ENCODE results near the gene TAS2R39.
"Not testable (repeated sequence)": the region's sequence is repeated elsewhere in the genome, so short reads cannot be mapped to it uniquely, and the experiment has no call there.

The TAS2R39 gene

DNA sequence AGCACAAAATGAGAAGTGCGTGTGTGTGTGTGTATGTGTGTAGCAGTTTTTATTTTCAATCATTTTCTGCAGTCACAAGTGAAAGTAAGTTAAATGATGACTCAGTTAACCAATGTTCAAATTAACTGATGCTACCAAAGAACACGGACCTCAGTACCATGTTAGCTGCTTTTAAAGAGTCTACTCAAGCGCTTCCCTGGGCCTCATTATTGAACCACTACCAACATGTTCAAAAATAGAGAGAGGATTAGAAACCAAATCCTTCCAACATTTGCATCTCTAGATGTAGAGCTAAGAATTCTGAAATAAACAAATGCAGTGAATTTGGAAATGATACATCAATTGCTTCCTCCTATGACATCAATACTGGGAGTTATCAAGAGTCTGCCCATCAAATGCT is at the start of gene TAS2R39:
Gene TAS2R39 (plus strand): TSS at position 396 of the 400 bp plus-strand sequence. CDS start 0 bp downstream, at position 396.
- DNase-seq (ENCODE audit: low spot score), result no peak

DNA sequence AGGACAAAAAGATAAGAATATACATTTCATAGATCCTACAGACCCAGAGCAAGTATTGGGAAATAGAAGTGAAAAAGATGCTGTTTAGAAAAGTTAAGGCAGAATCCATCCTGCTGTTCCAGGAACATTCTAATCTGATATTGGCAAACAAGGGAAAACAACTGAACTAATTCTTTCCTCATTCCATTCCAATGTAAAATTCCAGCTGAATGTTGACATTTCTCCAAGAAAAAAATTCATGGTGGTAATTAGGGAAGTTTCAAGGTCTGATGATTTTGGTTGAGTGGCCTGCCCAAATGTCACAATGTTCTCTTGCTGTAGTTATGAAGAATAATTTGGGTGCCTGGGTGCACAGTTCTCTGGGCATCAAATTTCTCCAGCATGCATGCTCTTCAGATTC is 36.1 kb upstream of the TAS2R39 start:
- no peak for DNase-seq (ENCODE audit: low spot score)

DNA sequence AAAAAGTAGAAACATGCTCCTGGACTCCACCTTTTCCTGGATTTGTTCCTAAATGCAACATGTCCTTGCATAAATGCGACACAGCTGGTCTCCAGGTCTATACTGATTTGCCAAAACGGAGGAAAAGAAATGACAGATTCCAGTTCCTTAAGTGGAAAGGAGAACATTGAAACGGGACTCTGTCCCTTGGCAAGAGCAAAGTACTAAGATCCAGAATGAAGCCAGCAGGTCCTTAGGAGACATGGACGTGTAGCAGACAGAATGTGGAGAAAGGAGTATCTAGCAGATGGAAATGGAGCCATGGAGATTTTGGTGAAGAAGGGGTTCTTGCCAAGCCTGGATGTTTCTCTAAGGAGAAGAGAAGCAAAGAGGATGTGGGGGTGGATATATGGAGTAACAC is 35.2 kb upstream of the TAS2R39 start:
- DNase-seq (ENCODE audit: low spot score), result no peak

DNA sequence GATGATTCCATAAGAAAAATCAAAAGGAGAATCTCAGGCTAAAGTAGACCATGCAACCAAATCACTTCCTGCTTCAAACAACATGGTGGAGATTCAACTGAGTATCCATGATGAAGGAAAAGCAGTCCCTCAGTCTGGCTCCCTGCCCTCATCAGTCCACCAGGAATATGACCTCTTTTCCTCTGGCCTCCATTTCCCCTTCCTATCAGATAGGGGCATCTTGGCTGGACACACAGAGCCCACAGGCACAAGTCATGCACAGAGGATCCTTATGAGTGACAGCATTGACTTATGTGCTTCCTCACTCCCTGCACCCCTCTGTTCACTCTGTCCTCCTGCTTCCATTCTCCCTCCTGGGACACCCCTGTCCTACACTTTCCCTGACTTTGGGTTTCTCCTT is 34.6 kb upstream of the TAS2R39 start:
- DNase-seq (ENCODE audit: low spot score), result no peak

DNA sequence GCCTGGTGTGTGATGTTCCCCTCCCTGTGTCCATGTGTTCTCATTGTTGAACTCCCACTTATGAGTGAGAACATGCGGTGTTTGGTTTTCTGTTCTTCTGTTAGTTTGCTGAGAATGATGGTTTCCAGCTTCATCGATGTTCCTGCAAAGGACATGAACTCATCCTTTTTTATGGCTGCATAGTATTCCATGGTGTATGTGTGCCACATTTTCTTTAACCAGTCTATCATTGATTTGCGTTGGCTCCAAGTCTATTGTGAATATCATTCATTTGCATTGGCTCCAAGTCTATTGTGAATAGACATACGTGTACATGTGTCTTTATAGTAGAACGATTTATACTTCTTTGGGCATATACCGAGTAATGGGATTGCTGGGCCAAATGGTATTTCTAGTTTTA is 32.5 kb upstream of the TAS2R39 start:
- not testable (repeated sequence) for DNase-seq (ENCODE audit: low spot score)

DNA sequence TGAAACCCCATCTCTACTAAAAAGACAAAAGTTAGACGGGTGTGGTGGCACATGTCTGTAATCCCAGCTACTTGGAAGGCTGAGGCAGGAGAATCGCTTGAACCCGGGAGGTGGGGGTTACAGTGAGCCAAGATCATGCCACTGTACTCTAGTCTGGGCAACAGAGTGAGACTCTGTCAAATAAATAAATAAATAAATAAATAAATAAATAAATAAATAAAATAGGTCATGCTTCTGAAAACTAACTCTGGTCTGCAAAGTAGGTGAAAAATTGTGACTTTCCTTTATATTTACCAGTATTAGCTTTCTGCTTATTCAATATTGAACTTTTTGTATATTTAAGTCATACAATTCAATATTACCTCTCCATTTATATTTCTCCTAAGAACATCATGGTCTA is 24.6 kb upstream of the TAS2R39 start:
- DNase-seq (ENCODE audit: low spot score), result not testable (repeated sequence)

DNA sequence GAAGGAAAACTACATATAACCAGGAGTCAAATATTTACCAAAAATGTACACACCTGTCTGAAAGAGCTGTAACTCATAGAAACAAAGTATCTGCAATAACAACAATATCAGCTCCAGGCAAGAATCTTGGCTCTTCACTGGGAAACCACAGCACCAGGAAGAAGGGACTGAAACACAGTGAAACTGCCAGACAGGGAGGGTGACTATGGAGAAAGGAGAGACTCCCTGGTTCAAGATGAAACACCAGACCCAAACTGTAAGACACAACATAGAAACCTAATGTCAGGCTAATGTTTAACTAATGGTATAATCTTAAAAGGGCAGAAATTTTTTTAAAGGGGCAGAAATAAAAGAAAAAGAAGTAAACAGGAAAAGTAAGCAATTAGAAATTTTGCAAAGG is 11.5 kb upstream of the TAS2R39 start:
- no peak for DNase-seq (ENCODE audit: low spot score)

DNA sequence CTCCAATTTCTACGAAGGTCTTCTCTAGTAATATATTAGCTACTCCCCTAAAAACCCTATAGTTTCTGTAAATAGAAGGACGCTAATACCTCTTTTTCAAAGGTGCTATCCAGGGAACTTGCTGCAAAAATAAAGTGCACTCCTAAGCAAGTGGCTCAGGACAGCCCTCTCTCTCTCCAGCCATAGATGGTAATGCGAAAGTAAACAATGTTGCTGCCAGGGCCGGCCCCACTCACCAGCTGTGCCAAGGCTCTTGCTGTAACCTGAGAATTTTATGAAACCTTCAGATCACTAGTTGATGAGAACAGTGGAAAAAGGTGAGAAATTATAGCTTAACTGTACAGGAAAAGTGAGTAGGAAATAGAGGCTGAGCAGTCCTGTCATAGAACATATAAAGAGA is 10.9 kb upstream of the TAS2R39 start:
- DNase-seq (ENCODE audit: low spot score), result no peak

DNA sequence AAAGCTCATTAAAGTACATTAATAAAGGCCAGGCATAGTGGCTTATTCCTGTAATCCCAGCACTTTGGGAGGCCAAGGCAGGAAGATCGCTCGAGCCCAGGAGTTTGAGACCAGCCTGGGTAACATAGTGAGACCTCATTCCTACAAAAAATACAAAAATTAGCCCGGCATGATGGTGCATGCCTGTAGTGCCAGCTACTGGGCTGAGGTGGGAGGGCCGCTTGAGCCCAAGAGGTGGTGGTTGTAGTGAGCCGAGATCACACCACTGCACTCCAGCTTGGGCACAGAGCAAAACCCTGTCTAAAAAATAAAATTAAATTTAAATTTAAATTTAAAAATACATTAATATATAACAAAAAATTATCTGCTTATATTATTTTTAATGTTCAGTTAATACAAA is 7.1 kb upstream of the TAS2R39 start:
- no peak for DNase-seq (ENCODE audit: low spot score)

DNA sequence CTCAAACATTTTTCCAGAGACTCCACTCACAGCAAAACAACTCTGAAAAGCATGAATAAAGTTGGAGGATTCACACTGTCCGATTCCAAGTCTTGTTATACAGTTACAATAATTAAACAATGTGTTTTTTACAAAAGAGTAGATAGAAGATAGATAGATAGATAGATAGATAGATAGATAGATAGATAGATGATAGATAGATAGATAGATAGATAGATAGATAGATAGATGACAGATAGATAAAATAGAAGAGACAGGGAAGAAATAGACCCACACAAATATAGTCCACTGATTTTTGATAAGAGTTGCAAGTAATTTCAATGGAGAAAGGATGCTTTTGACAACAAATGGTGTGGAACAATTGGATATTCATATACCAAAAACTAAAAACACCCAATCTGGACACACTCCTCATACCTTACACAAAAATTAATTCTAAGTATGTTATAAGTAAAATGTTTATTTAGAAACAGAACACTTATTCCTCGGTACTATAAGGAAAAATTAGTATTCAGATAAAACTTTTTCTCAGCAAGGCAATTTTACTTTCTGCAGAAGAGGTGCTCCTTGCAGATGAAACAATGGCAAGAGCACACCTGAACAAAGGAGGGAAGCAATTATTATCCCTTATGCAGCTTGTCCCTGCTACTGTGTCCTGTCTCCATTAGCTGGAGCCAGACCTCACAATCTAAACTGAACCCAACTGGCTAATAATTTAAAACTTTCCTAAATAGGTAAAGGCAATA is 5.7 kb upstream of the TAS2R39 start:
- DNase-seq (ENCODE audit: low spot score), result no peak

DNA sequence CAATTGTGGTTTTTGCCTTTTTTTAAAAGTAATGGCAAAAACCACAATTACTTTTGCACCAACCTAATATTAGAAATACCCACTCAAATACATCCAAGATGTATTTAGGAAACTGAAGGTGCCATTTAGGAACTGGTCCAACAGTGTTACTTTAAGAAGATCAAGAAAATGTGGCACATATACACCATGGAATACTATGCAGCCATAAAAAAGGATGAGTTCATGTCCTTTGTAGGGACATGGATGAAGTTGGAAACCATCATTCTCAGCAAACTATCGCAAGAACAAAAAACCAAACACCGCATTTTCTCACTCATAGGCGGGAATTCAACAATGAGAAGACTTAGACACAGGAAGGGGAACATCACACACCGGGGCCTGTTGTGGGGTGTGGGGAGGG is 2.4 kb upstream of the TAS2R39 start:
- DNase-seq (ENCODE audit: low spot score), result not testable (repeated sequence)

DNA sequence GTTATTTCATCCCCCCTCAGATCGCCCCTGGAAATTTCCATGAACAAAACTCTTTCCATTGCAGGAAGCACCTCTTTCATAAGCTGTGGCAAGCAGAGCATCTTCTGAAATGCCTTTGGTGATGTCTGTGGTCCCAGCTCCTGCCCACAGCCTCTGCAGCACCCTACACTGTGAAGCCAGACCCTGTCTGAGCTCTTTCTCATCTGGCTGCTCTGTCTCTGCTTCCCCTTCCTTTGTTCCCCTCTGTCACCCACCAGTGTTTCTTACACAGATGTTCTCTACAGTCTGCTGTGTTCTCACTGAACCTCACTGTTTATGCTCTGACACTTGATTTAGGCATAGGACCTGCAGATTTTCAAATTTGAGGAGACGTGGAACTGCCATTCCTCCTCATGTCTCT is 1.9 kb upstream of the TAS2R39 start:
- no peak for DNase-seq (ENCODE audit: low spot score)

DNA sequence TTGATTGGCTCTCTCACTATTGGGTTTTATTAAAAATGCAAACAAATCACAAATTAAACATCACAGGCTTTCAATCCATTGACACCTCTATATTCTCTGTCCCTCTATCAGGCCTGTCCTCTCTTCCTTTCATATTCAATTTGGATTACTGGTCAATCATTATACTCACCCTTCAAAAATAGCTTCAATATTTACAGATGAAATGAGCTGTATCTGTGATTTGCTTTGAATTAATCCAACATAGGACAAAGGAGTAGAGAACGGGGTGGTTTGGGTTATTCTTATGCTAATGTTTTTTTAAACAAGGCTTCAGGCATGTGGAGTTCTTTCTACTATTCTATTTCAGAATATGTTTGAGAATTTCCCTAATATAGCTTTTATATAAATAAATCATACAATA is 2.3 kb downstream of the TAS2R39 start:
- no peak for DNase-seq (ENCODE audit: low spot score)

DNA sequence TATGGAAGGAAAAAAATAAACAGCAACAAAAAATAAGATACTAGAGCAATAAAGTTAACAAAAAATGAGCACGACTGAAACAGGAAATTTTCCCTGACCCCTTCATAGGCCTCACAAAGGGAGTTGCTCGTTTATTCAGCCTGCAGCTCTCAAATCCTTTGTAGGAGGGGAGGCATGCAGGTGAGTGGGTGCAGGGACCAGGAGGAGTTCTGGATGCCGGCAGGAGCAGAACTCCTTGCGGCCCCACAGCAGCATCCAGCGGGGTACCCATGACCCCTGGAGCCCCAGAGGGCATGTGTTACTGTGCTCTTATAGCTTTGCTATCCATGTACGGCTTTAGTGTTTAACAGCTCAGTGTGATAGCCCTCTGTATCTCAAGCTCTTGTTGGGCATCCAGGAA is 5.8 kb downstream of the TAS2R39 start:
- no peak for DNase-seq (ENCODE audit: low spot score)

DNA sequence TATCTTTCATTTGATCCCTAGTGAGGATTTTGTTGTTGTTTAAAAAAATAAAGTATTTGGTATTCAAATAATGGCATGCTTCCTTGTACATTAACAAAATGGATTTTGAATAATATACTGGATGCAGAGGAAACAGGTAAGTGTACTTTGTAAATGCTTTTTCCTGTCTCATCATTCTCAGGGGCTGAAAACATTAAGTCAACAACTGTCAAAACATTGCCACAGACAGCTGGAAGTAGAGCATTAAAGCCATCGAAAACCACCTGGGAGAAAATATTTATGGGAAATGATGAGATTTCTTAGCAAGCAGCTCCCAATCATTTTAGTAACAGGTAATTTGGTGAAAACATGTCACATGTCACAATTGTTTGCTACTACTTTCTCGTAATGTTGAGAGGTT is 10.7 kb downstream of the TAS2R39 start:
- DNase-seq (ENCODE audit: low spot score), result no peak

DNA sequence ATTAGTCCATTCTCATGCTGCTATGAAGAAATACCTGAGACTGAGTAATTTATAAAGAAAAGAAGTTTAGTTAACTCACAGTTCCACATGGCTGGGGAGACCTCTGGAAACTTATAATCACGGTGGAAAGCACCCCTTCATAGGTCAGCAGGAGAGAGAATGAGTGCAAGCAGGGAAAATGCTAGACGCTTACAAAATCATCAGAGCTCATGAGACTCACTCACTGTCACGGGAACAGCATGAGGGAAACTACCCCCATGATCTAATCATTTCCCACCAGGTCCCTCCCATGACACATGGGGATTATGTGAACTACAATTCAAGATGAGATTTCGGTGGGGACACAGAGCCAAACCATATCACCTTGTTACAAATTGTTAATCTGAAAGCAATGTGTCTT is 15.8 kb downstream of the TAS2R39 start:
- no peak for DNase-seq (ENCODE audit: low spot score)

DNA sequence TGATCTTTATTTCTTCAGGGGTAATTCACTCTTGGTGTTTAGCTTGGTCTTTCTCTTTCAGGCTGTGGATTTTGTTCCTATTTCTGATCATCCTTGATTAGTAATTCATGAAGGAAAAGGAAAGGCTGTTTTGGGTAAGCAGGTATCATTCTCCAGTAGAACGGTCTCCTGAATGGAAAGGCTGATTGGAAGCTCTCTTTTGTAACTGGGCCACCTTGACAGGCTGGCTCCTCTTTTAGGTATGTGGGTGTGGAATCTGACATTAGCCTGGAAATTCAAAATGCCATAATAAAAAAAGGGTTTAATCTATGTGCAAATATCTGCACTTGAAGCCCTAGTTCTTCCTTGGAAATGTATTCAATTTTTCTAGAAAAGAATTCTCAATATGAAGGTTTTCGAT is 18.9 kb downstream of the TAS2R39 start:
- no peak for DNase-seq (ENCODE audit: low spot score)

DNA sequence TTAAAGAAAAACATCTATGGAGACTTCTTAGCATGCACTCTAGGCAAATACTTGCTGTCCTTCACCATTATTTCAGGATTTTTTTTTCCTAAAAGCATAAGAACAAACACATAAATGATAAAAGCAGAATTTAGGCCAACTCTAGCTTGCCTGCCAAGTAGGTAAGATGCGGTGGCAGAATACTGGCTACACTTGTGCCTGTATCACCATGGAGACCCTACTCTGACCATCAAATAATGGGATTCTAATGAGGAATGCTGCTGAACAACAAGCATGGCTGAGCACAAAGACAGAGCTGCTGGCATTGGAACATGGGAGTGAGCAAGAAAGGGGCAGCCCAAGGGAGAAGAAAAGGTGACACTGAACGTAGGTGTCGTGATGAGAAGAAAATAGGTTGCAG is 20.2 kb downstream of the TAS2R39 start:
- DNase-seq (ENCODE audit: low spot score), result no peak

DNA sequence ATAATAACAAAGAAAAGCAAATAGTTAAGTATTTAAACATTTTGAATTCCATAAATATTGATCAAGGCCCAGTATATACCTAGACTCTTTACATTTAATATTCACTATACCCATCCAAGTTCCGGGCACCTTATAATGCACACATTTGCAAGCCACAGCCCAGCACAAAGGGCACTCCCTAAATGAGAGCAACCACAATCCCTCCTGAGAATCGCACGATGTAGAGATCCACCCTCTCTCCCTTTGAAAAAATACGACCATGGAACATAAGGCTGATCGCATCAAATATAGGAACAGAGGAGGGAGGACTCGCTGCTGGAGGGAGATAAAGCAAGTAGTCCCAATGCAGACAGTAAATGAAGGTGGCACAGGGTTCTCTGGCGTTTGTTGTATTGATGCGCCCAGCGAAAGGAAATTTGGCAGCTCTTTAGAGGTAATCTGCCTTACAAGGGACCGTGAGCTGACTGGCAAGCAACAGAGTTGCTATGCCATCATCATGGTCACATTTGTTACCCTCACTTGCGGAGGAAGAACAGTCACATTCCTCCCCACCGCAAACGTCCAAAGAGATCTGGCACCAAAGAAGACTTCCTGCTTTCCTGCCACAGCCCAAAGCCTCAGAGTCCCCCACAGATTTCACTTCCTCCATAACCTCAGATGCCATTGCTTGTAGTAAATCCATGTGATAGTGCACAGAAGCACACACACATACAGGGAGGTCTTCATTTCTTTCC is 22.5 kb downstream of the TAS2R39 start:
- peak; percentile 18 for DNase-seq (ENCODE audit: low spot score)

DNA sequence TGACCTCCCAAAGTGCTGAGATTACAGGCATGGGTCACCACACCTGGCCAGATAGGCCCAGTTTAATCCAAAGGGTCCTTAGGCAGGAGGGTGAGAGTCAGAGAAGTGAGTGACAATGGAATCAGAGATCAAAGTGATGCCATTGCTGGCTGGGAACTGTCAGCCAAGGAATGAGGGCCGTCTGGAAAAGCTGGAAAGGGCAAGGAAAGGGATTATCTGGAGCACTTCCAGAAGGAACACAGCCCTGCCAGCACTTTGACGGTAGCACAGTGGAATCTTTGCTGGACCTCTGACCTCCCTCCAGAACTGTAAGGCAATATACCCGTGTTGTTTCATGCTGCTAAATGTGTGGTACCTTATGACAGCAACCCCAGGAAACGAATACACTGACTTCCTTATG is 27.3 kb downstream of the TAS2R39 start:
- no peak for DNase-seq (ENCODE audit: low spot score)

DNA sequence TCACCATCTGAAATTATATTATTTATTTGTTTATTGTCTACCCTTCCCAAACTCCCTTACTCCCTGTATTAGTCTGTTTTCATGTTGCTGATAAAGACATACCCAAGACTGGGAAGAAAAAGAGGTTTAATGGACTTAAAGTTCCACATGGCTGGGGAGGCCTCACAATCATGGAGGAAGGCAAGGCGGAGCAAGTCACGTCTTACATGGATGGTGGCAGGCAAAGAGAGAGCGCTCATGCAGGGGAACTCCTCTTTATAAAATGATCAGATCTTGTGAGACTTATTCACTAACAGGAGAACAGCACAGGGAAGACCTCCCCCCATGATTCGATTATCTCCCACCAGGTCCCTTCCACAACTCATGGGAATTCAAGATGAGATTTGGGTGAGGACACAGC is 30.3 kb downstream of the TAS2R39 start:
- not testable (repeated sequence) for DNase-seq (ENCODE audit: low spot score)

DNA sequence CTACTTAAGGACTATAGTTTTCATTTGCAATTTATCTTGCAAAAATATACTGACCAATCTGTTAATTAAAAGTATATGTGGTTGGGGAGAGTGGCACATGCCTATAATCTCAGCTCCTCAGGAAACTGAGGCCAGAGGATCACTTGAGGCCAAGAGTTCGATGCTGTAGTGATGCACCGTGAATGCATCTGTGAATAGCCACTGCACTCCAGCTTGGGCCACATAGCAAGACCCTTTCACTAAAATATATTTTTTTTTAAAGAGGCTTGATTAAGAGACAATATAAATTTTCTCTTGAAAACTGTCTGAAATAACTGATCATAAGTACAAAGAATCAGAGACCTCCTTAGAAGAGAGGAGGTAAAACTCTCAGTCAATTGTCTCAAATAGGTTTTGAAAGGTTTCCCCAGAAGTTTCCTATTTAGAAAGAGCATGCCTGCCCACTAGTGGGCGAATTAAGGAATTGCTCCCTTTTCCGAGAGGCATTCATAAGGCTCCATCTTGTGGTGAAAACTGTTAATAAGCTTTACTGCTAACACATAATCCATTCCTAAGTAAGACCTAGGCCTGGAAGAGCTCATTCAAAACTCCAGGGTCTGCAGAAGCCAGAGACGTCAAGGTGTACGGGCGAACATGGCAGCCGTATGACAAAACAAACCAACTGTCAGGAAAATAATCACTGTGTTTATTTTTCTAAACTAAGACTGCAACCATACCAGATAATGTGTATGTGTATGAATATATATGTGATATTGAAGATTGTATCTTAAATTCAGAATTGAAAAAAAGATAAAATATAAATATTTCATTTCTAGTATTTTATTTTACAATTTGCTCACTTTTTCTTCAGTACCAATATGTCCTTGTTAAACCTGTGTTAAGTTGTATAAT is 31.8 kb downstream of the TAS2R39 start:
- DNase-seq (ENCODE audit: low spot score), result peak; percentile 74

DNA sequence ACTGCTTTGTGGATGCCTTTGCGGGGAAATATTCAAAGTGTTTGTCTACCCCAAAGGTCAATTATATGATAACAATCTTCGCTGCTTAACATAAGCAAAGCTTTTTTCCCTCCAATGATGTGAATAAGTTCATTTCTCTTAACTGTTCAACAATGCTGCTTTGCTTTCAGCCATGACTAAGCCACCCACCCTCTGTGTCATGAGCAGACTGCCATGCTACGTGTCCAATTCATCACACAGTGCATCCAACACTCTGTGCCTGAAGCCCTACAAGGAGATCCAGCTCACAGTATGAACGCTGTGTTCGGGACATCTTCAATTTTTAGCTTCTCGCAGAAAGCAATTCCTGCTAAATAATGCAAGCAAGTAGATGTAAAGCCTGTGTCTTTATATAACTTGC is 32.9 kb downstream of the TAS2R39 start:
- DNase-seq (ENCODE audit: low spot score), result no peak
